PC-3 (cell line): ENCODE results near the gene SLC6A18. TPM values are rescaled to one million over a fixed set of nuclear protein-coding genes. Genes with fewer than 3 reads are reported as not detected.

Experiments used
- ATAC-seq: fragments of 200-7000 bp; cut with Tn5 transposase; 2 replicates; pipeline ENCODE4 v1.9.1; 2020; ENCODE audit warnings: mild to moderate bottlenecking, moderate library complexity
- BruUV-seq: library from RNA; stranded (reverse); fragments of 400-500 nt; replicated peaks from 2 replicates; lab custom pipeline; 2021; lab: Mats Ljungman, UMichigan
- CTCF ChIA-PET: fragments of 300-600 bp; sonication (Branson Sonifier 250); formaldehyde crosslinking; loops from one replicate; lab custom pipeline; 2022; ENCODE audit warnings: antibody characterized with exemption; lab: Charles Lee
- POLR2A ChIA-PET: fragments of 300-600 bp; sonication (Branson Sonifier 250); formaldehyde crosslinking; loops from one replicate; lab custom pipeline; 2022; ENCODE audit warnings: antibody characterized with exemption; ENCODE audit not compliant: unreplicated experiment; lab: Charles Lee
- DNase-seq: peaks from one replicate; pipeline ENCODE4 v3.0.0-alpha.2; 2015
- H2AFZ ChIP-seq: fragments of 300-600 bp; sonication (generic); 2 replicates; pipeline ENCODE4 v1.6.0; 2016; ENCODE audit warnings: antibody characterized with exemption, low read length
- H3F3A ChIP-seq: fragments of 300-600 bp; sonication (generic); one replicate; pipeline ENCODE4 v1.6.0; 2017; ENCODE audit warnings: antibody characterized with exemption, low read length, control low read depth, mild to moderate bottlenecking; ENCODE audit not compliant: unreplicated experiment
- H3K27ac ChIP-seq: fragments of 300-600 bp; sonication (generic); 2 replicates; pipeline ENCODE4 v1.5.1; 2016; ENCODE audit warnings: mild to moderate bottlenecking, low read length
- H3K27me3 ChIP-seq: fragments of 300-600 bp; sonication (generic); 2 replicates; pipeline ENCODE4 v1.6.1; 2016; ENCODE audit warnings: low read length, mixed read lengths
- H3K36me3 ChIP-seq: fragments of 300-600 bp; sonication (generic); 2 replicates; pipeline ENCODE4 v1.6.1; 2016; ENCODE audit warnings: low read depth, mixed run types, low read length, mixed read lengths
- H3K4me1 ChIP-seq: fragments of 300-600 bp; sonication (generic); 2 replicates; pipeline ENCODE4 v1.5.1; 2016; ENCODE audit warnings: low read length; ENCODE audit not compliant: insufficient read depth
- H3K4me2 ChIP-seq: fragments of 300-600 bp; sonication (generic); 2 replicates; pipeline ENCODE4 v1.6.0; 2016; ENCODE audit warnings: low read length
- H3K4me3 ChIP-seq: fragments of 300-600 bp; sonication (generic); 2 replicates; pipeline ENCODE4 v1.5.1; 2016; ENCODE audit warnings: mild to moderate bottlenecking, low read length, mixed read lengths
- H3K79me2 ChIP-seq: fragments of 300-600 bp; sonication (generic); 2 replicates; pipeline ENCODE4 v1.6.1; 2017; ENCODE audit warnings: low read length, mixed read lengths
- H3K9ac ChIP-seq: fragments of 300-600 bp; sonication (generic); 2 replicates; pipeline ENCODE4 v1.6.0; 2016; ENCODE audit warnings: mild to moderate bottlenecking, low read length
- H3K9me2 ChIP-seq: fragments of 300-600 bp; sonication (generic); replicated peaks from 2 replicates; pipeline ENCODE4 v1.6.1; 2016; ENCODE audit warnings: mixed run types, low read length, mixed read lengths
- H3K9me3 ChIP-seq: fragments of 300-600 bp; sonication (generic); 2 replicates; pipeline ENCODE4 v1.6.1; 2016; ENCODE audit warnings: low read length, mixed read lengths
- H4K20me1 ChIP-seq: fragments of 300-600 bp; sonication (generic); 2 replicates; pipeline ENCODE4 v1.6.1; 2016; ENCODE audit warnings: low read length, mixed read lengths
- EZH2 ChIP-seq: fragments of 300-600 bp; sonication (generic); IDR thresholded peaks from one replicate; pipeline ENCODE4 v1.6.1; 2017; ENCODE audit warnings: antibody characterized with exemption, mild to moderate bottlenecking, low read length; ENCODE audit not compliant: unreplicated experiment
- EZH2phosphoT487 ChIP-seq: fragments of 300-600 bp; sonication (generic); IDR thresholded peaks from 2 replicates; pipeline ENCODE4 v1.6.1; 2018; ENCODE audit warnings: mild to moderate bottlenecking, antibody characterized with exemption, low read length, borderline replicate concordance
- intact Hi-C: fragments of 100-400 bp; cut with micrococcal nuclease; formaldehyde crosslinking; loops from 2 replicates; pipeline ENCODE4 v1.9.0; 2023
- total RNA-seq: library from RNA; depleted of rRNA; stranded (reverse); fragments of >200 nt; gene quantifications from 2 replicates; pipeline ENCODE4 v1.2.3, GENCODE V29; 2014
- TF ChIP-seq, protein P1 (sequence below): fragments of 300-600 bp; sonication (generic); conservative IDR thresholded peaks from 2 replicates; pipeline ENCODE4 v1.5.1; 2017; ENCODE audit warnings: antibody characterized with exemption, low read depth, mild to moderate bottlenecking, low read length

The SLC6A18 gene
- total RNA-seq, 1 experiment from 2014 or later = not detected

DNA sequence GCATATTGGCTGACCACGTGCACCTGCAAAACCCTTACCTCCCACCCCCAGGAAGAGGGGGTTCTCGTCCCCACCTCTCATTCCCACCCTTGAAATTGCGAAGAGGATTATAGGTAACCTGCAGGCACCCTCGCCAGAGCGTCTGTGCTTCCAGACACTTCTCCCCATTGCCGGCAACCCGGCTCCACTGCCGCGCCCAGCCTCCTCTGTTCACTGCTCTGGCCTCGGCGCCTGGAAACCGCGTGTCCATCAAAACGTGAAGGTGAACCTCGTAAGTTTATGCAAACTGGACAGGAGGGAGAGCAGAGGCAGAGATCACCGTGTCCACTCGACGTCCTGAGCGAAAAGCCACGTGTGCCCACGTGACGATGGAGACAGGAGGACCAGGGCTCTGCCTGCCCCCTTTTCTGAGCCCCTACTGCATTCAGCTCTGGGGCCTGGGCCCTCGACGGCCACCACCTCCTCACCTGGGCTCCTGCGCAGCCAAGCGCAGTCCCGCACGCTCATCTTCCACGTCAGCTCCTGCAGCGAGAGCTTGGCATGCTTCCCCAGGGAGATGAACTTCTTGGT is 67.8 kb downstream of the SLC6A18 start:
- TF ChIP-seq, protein P1, sequence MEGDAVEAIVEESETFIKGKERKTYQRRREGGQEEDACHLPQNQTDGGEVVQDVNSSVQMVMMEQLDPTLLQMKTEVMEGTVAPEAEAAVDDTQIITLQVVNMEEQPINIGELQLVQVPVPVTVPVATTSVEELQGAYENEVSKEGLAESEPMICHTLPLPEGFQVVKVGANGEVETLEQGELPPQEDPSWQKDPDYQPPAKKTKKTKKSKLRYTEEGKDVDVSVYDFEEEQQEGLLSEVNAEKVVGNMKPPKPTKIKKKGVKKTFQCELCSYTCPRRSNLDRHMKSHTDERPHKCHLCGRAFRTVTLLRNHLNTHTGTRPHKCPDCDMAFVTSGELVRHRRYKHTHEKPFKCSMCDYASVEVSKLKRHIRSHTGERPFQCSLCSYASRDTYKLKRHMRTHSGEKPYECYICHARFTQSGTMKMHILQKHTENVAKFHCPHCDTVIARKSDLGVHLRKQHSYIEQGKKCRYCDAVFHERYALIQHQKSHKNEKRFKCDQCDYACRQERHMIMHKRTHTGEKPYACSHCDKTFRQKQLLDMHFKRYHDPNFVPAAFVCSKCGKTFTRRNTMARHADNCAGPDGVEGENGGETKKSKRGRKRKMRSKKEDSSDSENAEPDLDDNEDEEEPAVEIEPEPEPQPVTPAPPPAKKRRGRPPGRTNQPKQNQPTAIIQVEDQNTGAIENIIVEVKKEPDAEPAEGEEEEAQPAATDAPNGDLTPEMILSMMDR = no peak
- TF ChIP-seq EZH2phosphoT487 = no peak
- TF ChIP-seq EZH2 = no peak
- Histone ChIP-seq H3F3A (no peaks in the 10 kb centered on the region), H3K4me1 (no peaks in the 10 kb centered on the region), H3K27ac (no peak overlapping the region), H2AFZ (no peak overlapping the region), H3K4me3 (no peak overlapping the region), H3K9me3 (no peaks in the 10 kb centered on the region), H3K4me2 (no peak overlapping the region), H3K9me2 (no peaks in the 10 kb centered on the region), H3K27me3 (no peaks in the 10 kb centered on the region), H3K79me2 (no peaks in the 10 kb centered on the region), H3K36me3 (no peaks in the 10 kb centered on the region), H3K9ac (no peak overlapping the region), H4K20me1 (no peaks in the 10 kb centered on the region)
- intact Hi-C loops = no loop called here
- ATAC-seq (no peak), DNase-seq (no peak)
- POLR2A ChIA-PET = no interaction called here
- no TSS peak for BruUV-seq
- CTCF ChIA-PET = no interaction called here

DNA sequence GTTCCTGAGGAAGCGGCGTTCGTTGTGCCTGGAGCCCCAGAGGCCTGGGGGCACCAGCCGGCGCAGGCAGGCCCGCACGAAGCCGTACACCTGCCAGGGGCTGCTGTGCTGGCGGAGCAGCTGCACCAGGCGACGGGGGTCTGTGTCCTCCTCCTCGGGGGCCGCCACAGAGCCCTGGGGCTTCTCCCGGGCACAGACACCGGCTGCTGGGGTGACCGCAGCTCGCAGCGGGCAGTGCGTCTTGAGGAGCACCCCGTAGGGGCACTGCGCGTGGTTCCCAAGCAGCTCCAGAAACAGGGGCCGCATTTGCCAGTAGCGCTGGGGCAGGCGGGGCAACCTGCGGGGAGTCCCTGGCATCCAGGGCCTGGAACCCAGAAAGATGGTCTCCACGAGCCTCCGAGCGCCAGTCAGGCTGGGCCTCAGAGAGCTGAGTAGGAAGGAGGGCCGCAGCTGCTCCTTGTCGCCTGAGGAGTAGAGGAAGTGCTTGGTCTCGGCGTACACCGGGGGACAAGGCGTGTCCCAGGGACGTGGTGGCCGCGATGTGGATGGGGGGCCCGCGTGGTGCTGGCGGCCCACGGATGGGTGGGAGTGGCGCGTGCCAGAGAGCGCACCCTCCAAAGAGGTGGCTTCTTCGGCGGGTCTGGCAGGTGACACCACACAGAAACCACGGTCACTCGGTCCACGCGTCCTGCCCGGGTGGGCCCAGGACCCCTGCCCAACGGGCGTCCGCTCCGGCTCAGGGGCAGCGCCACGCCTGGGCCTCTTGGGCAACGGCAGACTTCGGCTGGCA is 68.4 kb downstream of the SLC6A18 start:
- Histone ChIP-seq H3K27ac (no peak overlapping the region), H3K4me3 (no peak overlapping the region), H3K4me1 (no peaks in the 10 kb centered on the region), H2AFZ (no peak overlapping the region), H3K9ac (no peak overlapping the region), H3F3A (no peaks in the 10 kb centered on the region), H3K27me3 (no peaks in the 10 kb centered on the region), H4K20me1 (no peaks in the 10 kb centered on the region), H3K36me3 (no peaks in the 10 kb centered on the region), H3K9me3 (no peaks in the 10 kb centered on the region), H3K4me2 (no peak overlapping the region), H3K79me2 (no peaks in the 10 kb centered on the region), H3K9me2 (no peaks in the 10 kb centered on the region)
- ChIA-PET CTCF (no interaction called here), POLR2A (no interaction called here)
- DNase-seq = no peak
- no TSS peak for BruUV-seq
- TF ChIP-seq, protein P1 = no peak
- no peak for TF ChIP-seq EZH2phosphoT487
- TF ChIP-seq EZH2 = no peak
- ATAC-seq = no peak
- intact Hi-C loops = no loop called here

DNA sequence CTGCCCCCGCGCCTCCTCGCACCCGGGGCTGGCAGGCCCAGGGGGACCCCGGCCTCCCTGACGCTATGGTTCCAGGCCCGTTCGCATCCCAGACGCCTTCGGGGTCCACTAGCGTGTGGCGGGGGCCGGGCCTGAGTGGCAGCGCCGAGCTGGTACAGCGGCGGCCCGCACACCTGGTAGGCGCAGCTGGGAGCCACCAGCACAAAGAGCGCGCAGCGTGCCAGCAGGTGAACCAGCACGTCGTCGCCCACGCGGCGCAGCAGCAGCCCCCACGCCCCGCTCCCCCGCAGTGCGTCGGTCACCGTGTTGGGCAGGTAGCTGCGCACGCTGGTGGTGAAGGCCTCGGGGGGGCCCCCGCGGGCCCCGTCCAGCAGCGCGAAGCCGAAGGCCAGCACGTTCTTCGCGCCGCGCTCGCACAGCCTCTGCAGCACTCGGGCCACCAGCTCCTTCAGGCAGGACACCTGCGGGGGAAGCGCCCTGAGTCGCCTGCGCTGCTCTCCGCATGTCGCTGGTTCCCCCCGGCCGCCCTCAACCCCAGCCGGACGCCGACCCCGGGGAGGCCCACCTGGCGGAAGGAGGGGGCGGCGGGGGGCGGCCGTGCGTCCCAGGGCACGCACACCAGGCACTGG is 69.1 kb downstream of the SLC6A18 start:
- DNase-seq (no peak), ATAC-seq (no peak)
- TF ChIP-seq EZH2phosphoT487 (no peak), EZH2 (no peak)
- TF ChIP-seq, protein P1 = no peak
- Histone ChIP-seq H3F3A (no peaks in the 10 kb centered on the region), H4K20me1 (no peaks in the 10 kb centered on the region), H3K9me2 (no peaks in the 10 kb centered on the region), H3K27me3 (no peaks in the 10 kb centered on the region), H3K4me2 (peak overlapping the region; percentile 26; the same call in 1 of the 2 replicates), H3K79me2 (no peaks in the 10 kb centered on the region), H2AFZ (no peak overlapping the region), H3K4me3 (no peak overlapping the region), H3K9ac (no peak overlapping the region), H3K27ac (no peak overlapping the region), H3K36me3 (no peaks in the 10 kb centered on the region), H3K4me1 (no peaks in the 10 kb centered on the region), H3K9me3 (no peaks in the 10 kb centered on the region)
- POLR2A ChIA-PET = no interaction called here
- intact Hi-C loops = no loop called here
- CTCF ChIA-PET = no interaction called here
- BruUV-seq = no TSS peak
